Gastrocnemius medialis (tissue), 4 donors: ENCODE measurements around the gene AHI1. TPM values are rescaled to one million over a fixed set of nuclear protein-coding genes. Genes with fewer than 3 reads are reported as not detected.

Experiments used
- ATAC-seq, 2 donors: fragments of 150-250 bp; one replicate each; pipeline ENCODE4 v1.9.1; 2016
- DNase-seq, 2 donors: peaks; one replicate each; pipeline ENCODE4 v3.0.0-alpha.2; 2019
- H3K27ac ChIP-seq, 4 donors: fragments of 200-600 bp; sonication (generic); 1 replicate in 1 of 4; 2 replicates in 3 of 4; pipeline ENCODE4 v1.5.1; 2016 to 2018; ENCODE audit warnings: mild to moderate bottlenecking in 2 of 4, moderate library complexity in 1 of 4
- H3K27me3 ChIP-seq, 3 donors: fragments of 200-600 bp; sonication (generic) in 2 of 3; 1 replicate in 1 of 3; 2 replicates in 2 of 3; pipeline versions ENCODE4 v1.5.1 to v1.6.0; 2016 to 2019; ENCODE audit warnings: mild to moderate bottlenecking in 1 of 3, moderate library complexity in 1 of 3
- H3K36me3 ChIP-seq, 2 donors: fragments of 200-600 bp; sonication (generic) in 1 of 2; one replicate each; pipeline ENCODE4 v1.5.1; 2017 to 2018
- H3K4me1 ChIP-seq, 2 donors: fragments of 200-600 bp; sonication (generic) in 1 of 2; one replicate each; pipeline ENCODE4 v1.5.1; 2016 to 2017; ENCODE audit warnings: mild to moderate bottlenecking in 2 of 2
- H3K4me3 ChIP-seq, 4 donors: fragments of 200-600 bp; sonication (generic) in 3 of 4; 1 replicate in 1 of 4; 2 replicates in 3 of 4; pipeline ENCODE4 v1.5.1; 2016 to 2019; ENCODE audit warnings: mild to moderate bottlenecking in 2 of 4
- H3K9me3 ChIP-seq, 3 donors: fragments of 200-600 bp; sonication (generic) in 2 of 3; 1 replicate in 1 of 3; 2 replicates in 2 of 3; pipeline ENCODE4 v1.5.1; 2016 to 2019
- CTCF ChIP-seq, 5 experiments: fragments of 450-650 bp in 3 of 5; fragments of 200-600 bp in 2 of 5; sonication (generic) in 2 of 5; IDR thresholded peaks in 4 of 5; conservative IDR thresholded peaks in 1 of 5; 1 replicate in 4 of 5; 2 replicates in 1 of 5; pipeline ENCODE4 v1.5.1; 2016 to 2019; ENCODE audit warnings: antibody characterized with exemption in 5 of 5, mild to moderate bottlenecking in 3 of 5, moderate library complexity in 3 of 5
- POLR2A ChIP-seq, 2 donors: fragments of 450-650 bp; IDR thresholded peaks; one replicate each; pipeline ENCODE4 v1.6.1; 2017; ENCODE audit warnings: antibody characterized with exemption in 2 of 2, mild to moderate bottlenecking in 2 of 2, moderate library complexity in 2 of 2
- in situ Hi-C, 4 donors: fragments of 200-750 bp; cut with MboI; loops; one replicate each; pipeline versions ENCODE4 v1.15.0 to v1.8.0; 2017; ENCODE audit warnings: low sequenced_read_pairs in 4 of 4
- intact Hi-C: fragments of 100-400 bp; cut with DNase I; formaldehyde crosslinking; loops from one replicate; pipeline ENCODE4 v1.15.1; 2023; ENCODE audit warnings: low total_unique reads
- total RNA-seq, 4 donors: library from RNA; depleted of rRNA; stranded (reverse); fragments of >200 nt; gene quantifications; one replicate each; pipeline versions ENCODE4 v1.1.0 to v1.2.3, GENCODE V29; 2016

The AHI1 gene
- total RNA-seq, 4 donors from 2014 or later, result 3.5 to 16.8 (median 8.2) TPM

- H3K9me3 ChIP-seq, result no peaks in the 10 kb centered on the region
- in situ Hi-C loops, result loop anchor here in 1 of 4 donors (10.0 kb wide), 1 partner anchor 720 kb away; no protein-coding TSS in a partner anchor
- DNase-seq, result no peak
Observed at GRCh38 chr6:135505222-135505621, 7.7 kb upstream of the AHI1 start.

DNA sequence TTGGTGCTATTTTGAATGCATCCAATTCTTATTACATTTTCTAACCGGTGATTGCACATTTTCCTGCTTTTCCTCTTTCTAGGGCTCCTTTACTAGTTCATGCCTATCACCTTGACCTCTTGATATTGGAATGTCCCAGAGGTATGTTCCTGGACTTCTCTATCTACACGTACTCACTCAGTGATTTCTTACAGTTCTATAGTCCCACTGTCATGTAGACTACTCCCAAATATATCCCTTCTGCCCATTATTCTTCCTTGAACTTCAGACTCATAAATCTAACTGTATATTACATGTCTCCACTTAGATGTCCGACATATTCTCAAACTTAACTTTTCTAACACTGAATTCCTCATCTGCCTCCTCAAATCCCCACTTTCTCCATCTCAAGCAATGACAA is 7.2 kb upstream of the AHI1 start:
- Histone ChIP-seq H3K4me1 (no peaks in the 10 kb centered on the region), H3K36me3 (no peaks in the 10 kb centered on the region)
- in situ Hi-C loops, result loop anchor here in 1 of 4 donors (10.0 kb wide), 1 partner anchor 720 kb away; no protein-coding TSS in a partner anchor

More at GRCh38 chr6:135505222-135505621, 7.7 kb upstream of the AHI1 start:
- no peaks in the 10 kb centered on the region for H3K27me3 ChIP-seq
- H3K36me3 ChIP-seq, result no peaks in the 10 kb centered on the region
- intact Hi-C loops, result no loop called here
- H3K4me1 ChIP-seq, result no peaks in the 10 kb centered on the region
- no peak overlapping the region for H3K4me3 ChIP-seq
- no peak for TF ChIP-seq CTCF (IDR thresholded peaks at IDR 0.05 in 4 of 5, conservative IDR thresholded peaks at IDR 0.05 in 1 of 5)
- H3K27ac ChIP-seq, result no peak overlapping the region
- no peak for ATAC-seq

GRCh38 chr6:135503703-135504475 is 6.3 kb upstream of the AHI1 start:
- in situ Hi-C loops (loop anchor here in 1 of 4 donors (10.0 kb wide), 1 partner anchor 721 kb away; no protein-coding TSS in a partner anchor), intact Hi-C loops (no loop called here)
- ATAC-seq, result no peak

More for the DNA sequence above, 7.2 kb upstream of the AHI1 start:
- DNase-seq (no peak), ATAC-seq (no peak)
- Histone ChIP-seq H3K4me3 (no peak overlapping the region), H3K27me3 (no peaks in the 10 kb centered on the region), H3K9me3 (no peaks in the 10 kb centered on the region), H3K27ac (no peak overlapping the region)
- intact Hi-C loops, result no loop called here
- TF ChIP-seq CTCF (IDR thresholded peaks at IDR 0.05 in 4 of 5, conservative IDR thresholded peaks at IDR 0.05 in 1 of 5), result no peak
- TF ChIP-seq POLR2A (IDR thresholded peaks at IDR 0.05), result no peak

GRCh38 chr6:135499441-135500340 is 2.2 kb upstream of the AHI1 start:
- Histone ChIP-seq H3K36me3 (no peaks in the 10 kb centered on the region), H3K27ac (no peak overlapping the region), H3K27me3 (no peaks in the 10 kb centered on the region), H3K9me3 (no peaks in the 10 kb centered on the region), H3K4me1 (peaks cover 12 to 20% of the 10 kb centered on the region in 2 donors), H3K4me3 (no peak overlapping the region)
- intact Hi-C loops, result loop anchor here (5.0 to 10.0 kb wide), 3 partner anchors 423 to 597 kb away; partner anchors contain the start of gene HBS1L
- DNase-seq, result no peak
- no peak for ATAC-seq
- in situ Hi-C loops, result loop anchor here in 1 of 4 donors (10.0 kb wide), 1 partner anchor 725 kb away; no protein-coding TSS in a partner anchor
- no peak for TF ChIP-seq CTCF (IDR thresholded peaks at IDR 0.05 in 4 of 5, conservative IDR thresholded peaks at IDR 0.05 in 1 of 5)

More at GRCh38 chr6:135503703-135504475, 6.3 kb upstream of the AHI1 start:
- peaks cover 0 to 5% of the 10 kb centered on the region in 2 donors for H3K4me1 ChIP-seq
- TF ChIP-seq POLR2A (IDR thresholded peaks at IDR 0.05), result no peak
- TF ChIP-seq CTCF (IDR thresholded peaks at IDR 0.05 in 4 of 5, conservative IDR thresholded peaks at IDR 0.05 in 1 of 5), result no peak
- H3K9me3 ChIP-seq, result no peaks in the 10 kb centered on the region
- H3K27ac ChIP-seq, result no peak overlapping the region
- H3K27me3 ChIP-seq, result no peaks in the 10 kb centered on the region
- no peak overlapping the region for H3K4me3 ChIP-seq
- no peak for DNase-seq
- no peaks in the 10 kb centered on the region for H3K36me3 ChIP-seq
